Kidney tubule cell (primary cell): ENCODE measurements around the gene YDJC.
"Not testable (repeated sequence)": the region's sequence is repeated elsewhere in the genome, so short reads cannot be mapped to it uniquely, and the experiment has no call there.

Source experiments
- DNase-seq: peaks from one replicate; pipeline ENCODE4 v3.0.0-alpha.2; 2018; ENCODE audit warnings: low spot score

Gene YDJC

GRCh38 chr22:21632237-21632895 is 2.5 kb upstream of the YDJC start, which contains the start of gene CCDC116:
Gene CCDC116, plus strand, starts transcription at chr22:21632760. Its CDS starts 422 bp downstream, at chr22:21633182.
- DNase-seq, result no peak

- DNase-seq, result no peak
Observed at GRCh38 chr22:21631025-21631424, 1.2 kb upstream of the YDJC start.

- no peak for DNase-seq
Observed at GRCh38 chr22:21628386-21629254, 1.2 kb downstream of the YDJC start.

GRCh38 chr22:21626735-21627469 is 2.9 kb downstream of the YDJC start:
- DNase-seq, result no peak

- no peak for DNase-seq
Observed at GRCh38 chr22:21626073-21626734, 3.6 kb downstream of the YDJC start.

GRCh38 chr22:21624880-21625791 is 4.7 kb downstream of the YDJC start:
- DNase-seq, result no peak

- no peak for DNase-seq
Observed at GRCh38 chr22:21624120-21624879, 5.5 kb downstream of the YDJC start.

GRCh38 chr22:21623648-21623970 is 6.2 kb downstream of the YDJC start:
- no peak for DNase-seq

GRCh38 chr22:21622919-21623647 is 6.7 kb downstream of the YDJC start:
- no peak for DNase-seq

- no peak for DNase-seq
Observed at GRCh38 chr22:21622011-21622918, 7.6 kb downstream of the YDJC start.

- DNase-seq, result no peak
Observed at GRCh38 chr22:21621025-21621424, 8.8 kb downstream of the YDJC start.

- not testable (repeated sequence) for DNase-seq
Observed at GRCh38 chr22:21617337-21617736, 12.5 kb downstream of the YDJC start.

GRCh38 chr22:21615731-21616130 is 14.1 kb downstream of the YDJC start:
- no peak for DNase-seq

GRCh38 chr22:21613553-21614233 is 16.1 kb downstream of the YDJC start:
- DNase-seq, result no peak

- no peak for DNase-seq
Observed at GRCh38 chr22:21612858-21613257, 17.0 kb downstream of the YDJC start.

GRCh38 chr22:21611210-21611977 is 18.4 kb downstream of the YDJC start:
- DNase-seq, result no peak

GRCh38 chr22:21609556-21610157 is 20.2 kb downstream of the YDJC start:
- DNase-seq, result not testable (repeated sequence)
